Neural crest cell (in vitro differentiated cells): ENCODE results near the gene LCMT1. TPM values are rescaled to one million over a fixed set of nuclear protein-coding genes. Genes with fewer than 3 reads are reported as not detected.

Experiments
- DNase-seq: peaks from one replicate; pipeline ENCODE4 v3.0.0; 2021; ENCODE audit warnings: low read depth, mixed read lengths, low spot score
- H3K27ac Mint-ChIP-seq: one replicate; pipeline ENCODE4 v1.8.0; 2021; ENCODE audit warnings: mild to moderate bottlenecking, mixed read lengths; ENCODE audit not compliant: unreplicated experiment
- H3K27me3 Mint-ChIP-seq: 2 replicates; pipeline ENCODE4 v1.8.0; 2021; ENCODE audit warnings: low read depth, mild to moderate bottlenecking, mixed read lengths
- H3K36me3 Mint-ChIP-seq: 2 replicates; pipeline ENCODE4 v1.8.0; 2021; ENCODE audit warnings: low read depth, mild to moderate bottlenecking, mixed read lengths
- H3K4me1 Mint-ChIP-seq: 2 replicates; pipeline ENCODE4 v1.8.0; 2021; ENCODE audit warnings: mixed read lengths
- H3K4me3 Mint-ChIP-seq: one replicate; pipeline ENCODE4 v1.8.0; 2021; ENCODE audit warnings: mild to moderate bottlenecking, mixed read lengths
- H3K9me3 Mint-ChIP-seq: 2 replicates; pipeline ENCODE4 v1.8.0; 2021; ENCODE audit warnings: mixed read lengths
- total RNA-seq: library from RNA; stranded (reverse); gene quantifications from 2 replicates; pipeline ENCODE4 v1.2.1, GENCODE V29; 2021
- TF ChIP-seq, protein P1 (sequence below): fragments of 200-600 bp; sonication (generic); conservative IDR thresholded peaks from 2 replicates; pipeline ENCODE4 v1.5.0; 2021; ENCODE audit warnings: antibody characterized with exemption, mild to moderate bottlenecking

Gene LCMT1
- total RNA-seq, 1 donor from 2014 or later, result 52.2 TPM

DNA sequence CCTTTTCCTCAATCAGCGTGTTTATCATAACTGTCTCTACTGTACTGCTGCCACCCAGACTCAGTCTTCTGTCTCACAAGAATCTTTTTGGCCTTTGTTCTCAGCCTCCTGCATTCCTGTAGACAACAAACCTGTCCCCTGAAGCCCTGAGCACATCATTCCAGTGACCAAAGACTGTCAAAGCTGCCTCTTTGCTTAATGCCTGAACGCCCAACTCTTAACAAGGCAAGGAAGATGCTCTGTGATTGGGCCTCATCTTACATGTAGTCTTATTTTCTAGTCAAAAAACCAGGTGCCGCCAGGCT is 75.9 kb downstream of the LCMT1 start:
- Mint-ChIP-seq H3K4me3 (no peak overlapping the region), H3K36me3 (no peaks in the 10 kb centered on the region), H3K9me3 (no peaks in the 10 kb centered on the region), H3K27ac (no peak overlapping the region), H3K4me1 (no peaks in the 10 kb centered on the region), H3K27me3 (no peaks in the 10 kb centered on the region)
- DNase-seq, result no peak
- TF ChIP-seq, protein P1, sequence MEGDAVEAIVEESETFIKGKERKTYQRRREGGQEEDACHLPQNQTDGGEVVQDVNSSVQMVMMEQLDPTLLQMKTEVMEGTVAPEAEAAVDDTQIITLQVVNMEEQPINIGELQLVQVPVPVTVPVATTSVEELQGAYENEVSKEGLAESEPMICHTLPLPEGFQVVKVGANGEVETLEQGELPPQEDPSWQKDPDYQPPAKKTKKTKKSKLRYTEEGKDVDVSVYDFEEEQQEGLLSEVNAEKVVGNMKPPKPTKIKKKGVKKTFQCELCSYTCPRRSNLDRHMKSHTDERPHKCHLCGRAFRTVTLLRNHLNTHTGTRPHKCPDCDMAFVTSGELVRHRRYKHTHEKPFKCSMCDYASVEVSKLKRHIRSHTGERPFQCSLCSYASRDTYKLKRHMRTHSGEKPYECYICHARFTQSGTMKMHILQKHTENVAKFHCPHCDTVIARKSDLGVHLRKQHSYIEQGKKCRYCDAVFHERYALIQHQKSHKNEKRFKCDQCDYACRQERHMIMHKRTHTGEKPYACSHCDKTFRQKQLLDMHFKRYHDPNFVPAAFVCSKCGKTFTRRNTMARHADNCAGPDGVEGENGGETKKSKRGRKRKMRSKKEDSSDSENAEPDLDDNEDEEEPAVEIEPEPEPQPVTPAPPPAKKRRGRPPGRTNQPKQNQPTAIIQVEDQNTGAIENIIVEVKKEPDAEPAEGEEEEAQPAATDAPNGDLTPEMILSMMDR, result no peak

- Mint-ChIP-seq H3K4me3 (no peak overlapping the region), H3K9me3 (no peaks in the 10 kb centered on the region), H3K27ac (no peak overlapping the region), H3K36me3 (no peaks in the 10 kb centered on the region), H3K27me3 (no peaks in the 10 kb centered on the region), H3K4me1 (no peaks in the 10 kb centered on the region)
- TF ChIP-seq, protein P1, result no peak
- DNase-seq, result no peak
Observed at GRCh38 chr16:25189305-25189704, 77.8 kb downstream of the LCMT1 start.

- TF ChIP-seq, protein P1, result no peak
- DNase-seq, result no peak
- Mint-ChIP-seq H3K4me3 (no peak overlapping the region), H3K4me1 (no peaks in the 10 kb centered on the region), H3K27ac (no peak overlapping the region), H3K27me3 (no peaks in the 10 kb centered on the region), H3K9me3 (no peaks in the 10 kb centered on the region), H3K36me3 (no peaks in the 10 kb centered on the region)
Observed at GRCh38 chr16:25192096-25192495, 80.6 kb downstream of the LCMT1 start.

- no peak for DNase-seq
- Mint-ChIP-seq H3K36me3 (no peaks in the 10 kb centered on the region), H3K4me3 (no peak overlapping the region), H3K9me3 (no peaks in the 10 kb centered on the region), H3K27me3 (no peaks in the 10 kb centered on the region), H3K27ac (no peak overlapping the region), H3K4me1 (no peaks in the 10 kb centered on the region)
- TF ChIP-seq, protein P1, result no peak
Observed at GRCh38 chr16:25194273-25194878, 82.8 kb downstream of the LCMT1 start.

DNA sequence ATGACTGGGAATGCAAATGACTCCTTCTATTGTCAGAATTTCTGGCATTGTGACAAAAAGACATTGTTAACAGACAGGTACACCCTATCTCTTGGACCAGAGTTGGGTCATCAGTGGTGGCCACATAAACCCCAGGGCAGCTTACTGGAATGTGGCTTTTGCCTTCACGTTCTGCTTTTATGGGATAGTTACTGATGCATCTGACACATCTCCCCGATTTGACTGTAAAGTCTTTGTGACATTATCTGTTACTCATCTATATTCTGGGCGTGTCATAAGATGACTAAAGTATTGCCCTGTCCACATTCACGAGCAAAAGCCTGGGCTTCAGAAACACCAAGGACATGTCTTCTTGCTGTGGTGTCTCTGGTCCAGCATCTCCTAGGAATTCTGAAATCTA is 86.5 kb downstream of the LCMT1 start:
- DNase-seq, result no peak
- Mint-ChIP-seq H3K36me3 (no peaks in the 10 kb centered on the region), H3K27ac (no peak overlapping the region), H3K4me3 (no peak overlapping the region), H3K4me1 (no peaks in the 10 kb centered on the region), H3K27me3 (no peaks in the 10 kb centered on the region), H3K9me3 (no peaks in the 10 kb centered on the region)
- TF ChIP-seq, protein P1, result no peak

DNA sequence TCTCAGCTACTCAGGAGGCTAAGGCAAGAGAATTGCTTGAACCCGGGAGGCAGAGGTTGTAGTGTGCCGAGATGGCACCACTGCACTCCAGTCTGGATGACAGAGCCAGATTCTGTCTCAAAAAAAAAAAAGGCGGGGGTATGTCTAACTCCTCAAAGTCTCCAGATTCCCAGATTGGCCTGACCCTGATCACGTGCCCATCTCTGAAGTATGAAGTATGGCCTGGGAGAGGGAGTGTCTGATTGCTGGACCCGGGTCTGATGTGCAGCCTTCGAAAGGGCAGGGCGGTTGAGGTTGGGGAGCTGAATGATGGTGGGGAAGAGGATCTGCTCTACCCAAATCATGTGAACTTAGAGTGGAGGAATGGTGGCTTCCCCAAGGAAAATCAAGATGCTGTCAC is 87.9 kb downstream of the LCMT1 start:
- TF ChIP-seq, protein P1, result no peak
- H3K27me3 Mint-ChIP-seq, result no peaks in the 10 kb centered on the region

More for the DNA sequence above, 87.9 kb downstream of the LCMT1 start:
- no peaks in the 10 kb centered on the region for H3K4me1 Mint-ChIP-seq
- no peak for DNase-seq
- H3K9me3 Mint-ChIP-seq, result no peaks in the 10 kb centered on the region
- no peak overlapping the region for H3K4me3 Mint-ChIP-seq
- H3K36me3 Mint-ChIP-seq, result no peaks in the 10 kb centered on the region
- no peak overlapping the region for H3K27ac Mint-ChIP-seq
